ENCODE results near the gene RASSF1.

GRCh38 chr3:50325113-50325480 is 15.5 kb downstream of the RASSF1 start:
- TF ChIP-seq CTCF (IDR thresholded peaks at IDR 0.05) (no peak), POLR2AphosphoS5 (IDR thresholded peaks at IDR 0.05; ENCODE audit: low read depth, low read length) (no peak), SIN3A (IDR thresholded peaks at IDR 0.05; ENCODE audit: borderline replicate concordance, insufficient read depth, low read depth, low read length) (no peak), REST (IDR thresholded peaks at IDR 0.05; ENCODE audit: insufficient read depth in 1 of 2, low read depth in 2 of 2, low read length in 1 of 2) (no peak), TCF7L2 (IDR thresholded peaks at IDR 0.05; ENCODE audit: low read depth, low read length) (no peak)

Measured in Panc1 (cell line).